Activated naive CD8-positive, alpha-beta T cell (primary cell): ENCODE measurements around the gene PPP1R3F.
A peak's percentile ranks its signal among the peaks of the same experiment; 100 is the strongest.
"Not testable (repeated sequence)": the region's sequence is repeated elsewhere in the genome, so short reads cannot be mapped to it uniquely, and the experiment has no call there.

ENCODE experiments used
- H3K27ac Mint-ChIP-seq: one replicate; pipeline ENCODE4 v1.8.0; 2021; ENCODE audit warnings: mixed read lengths
- H3K27me3 Mint-ChIP-seq: one replicate; pipeline ENCODE4 v1.8.0; 2021; ENCODE audit warnings: mixed read lengths
- H3K36me3 Mint-ChIP-seq: one replicate; pipeline ENCODE4 v1.8.0; 2021; ENCODE audit warnings: mixed read lengths
- H3K4me1 Mint-ChIP-seq: one replicate; pipeline ENCODE4 v1.8.0; 2021; ENCODE audit warnings: low read depth, mixed read lengths
- H3K4me3 Mint-ChIP-seq: one replicate; pipeline ENCODE4 v1.8.0; 2021; ENCODE audit warnings: mild to moderate bottlenecking, mixed read lengths
- H3K9me3 Mint-ChIP-seq: one replicate; pipeline ENCODE4 v1.8.0; 2021; ENCODE audit warnings: low read depth, mixed read lengths

PPP1R3F gene

GRCh38 chrX:49276207-49276606 lies 6.6 kb downstream of the PPP1R3F start:
- H3K4me1 Mint-ChIP-seq = peaks cover 87% of the 10 kb centered on the region
- H3K9me3 Mint-ChIP-seq = no peaks in the 10 kb centered on the region
- H3K36me3 Mint-ChIP-seq = no peaks in the 10 kb centered on the region
- H3K4me3 Mint-ChIP-seq = no peak overlapping the region
- H3K27me3 Mint-ChIP-seq = no peaks in the 10 kb centered on the region
- no peak overlapping the region for H3K27ac Mint-ChIP-seq

GRCh38 chrX:49276671-49277534 lies 7.3 kb downstream of the PPP1R3F start:
- Mint-ChIP-seq H3K36me3 (no peaks in the 10 kb centered on the region), H3K27ac (peak overlapping the region; percentile 95), H3K27me3 (no peaks in the 10 kb centered on the region), H3K4me1 (peaks cover 80% of the 10 kb centered on the region), H3K9me3 (no peaks in the 10 kb centered on the region), H3K4me3 (peak overlapping the region; percentile 72)

- Mint-ChIP-seq H3K9me3 (no peaks in the 10 kb centered on the region), H3K27me3 (no peaks in the 10 kb centered on the region), H3K4me3 (peak overlapping the region; percentile 72), H3K4me1 (peaks cover 81% of the 10 kb centered on the region), H3K36me3 (no peaks in the 10 kb centered on the region), H3K27ac (peak overlapping the region; percentile 95)
These were observed 7.9 kb downstream of the PPP1R3F start for GRCh38 chrX:49277535-49277830.

- no peaks in the 10 kb centered on the region for H3K36me3 Mint-ChIP-seq
- no peaks in the 10 kb centered on the region for H3K27me3 Mint-ChIP-seq
- peaks cover 81% of the 10 kb centered on the region for H3K4me1 Mint-ChIP-seq
- H3K9me3 Mint-ChIP-seq = no peaks in the 10 kb centered on the region
- H3K4me3 Mint-ChIP-seq = peak overlapping the region; percentile 72
- H3K27ac Mint-ChIP-seq = peak overlapping the region; percentile 95
These were observed 8.5 kb downstream of the PPP1R3F start for GRCh38 chrX:49278081-49278480.

- Mint-ChIP-seq H3K4me1 (peaks cover 43% of the 10 kb centered on the region), H3K27me3 (no peaks in the 10 kb centered on the region), H3K36me3 (no peaks in the 10 kb centered on the region), H3K27ac (no peak overlapping the region), H3K4me3 (no peak overlapping the region), H3K9me3 (no peaks in the 10 kb centered on the region)
These were observed 13.0 kb downstream of the PPP1R3F start for GRCh38 chrX:49282647-49283011.

GRCh38 chrX:49284212-49284611 lies 14.6 kb downstream of the PPP1R3F start:
- no peak overlapping the region for H3K4me3 Mint-ChIP-seq
- no peaks in the 10 kb centered on the region for H3K9me3 Mint-ChIP-seq
- H3K4me1 Mint-ChIP-seq = peaks cover 44% of the 10 kb centered on the region
- H3K27ac Mint-ChIP-seq = no peak overlapping the region
- no peaks in the 10 kb centered on the region for H3K36me3 Mint-ChIP-seq
- no peaks in the 10 kb centered on the region for H3K27me3 Mint-ChIP-seq

- Mint-ChIP-seq H3K4me3 (no peak overlapping the region), H3K9me3 (no peaks in the 10 kb centered on the region), H3K4me1 (peaks cover 35% of the 10 kb centered on the region), H3K27ac (no peak overlapping the region), H3K27me3 (no peaks in the 10 kb centered on the region), H3K36me3 (no peaks in the 10 kb centered on the region)
These were observed 16.5 kb downstream of the PPP1R3F start for GRCh38 chrX:49286136-49286535.

GRCh38 chrX:49286581-49286980 lies 17.0 kb downstream of the PPP1R3F start:
- Mint-ChIP-seq H3K27me3 (no peaks in the 10 kb centered on the region), H3K4me3 (no peak overlapping the region)

GRCh38 chrX:49287665-49288064 lies 18.1 kb downstream of the PPP1R3F start:
- Mint-ChIP-seq H3K27me3 (no peaks in the 10 kb centered on the region), H3K9me3 (no peaks in the 10 kb centered on the region), H3K27ac (no peak overlapping the region), H3K36me3 (no peaks in the 10 kb centered on the region), H3K4me1 (peaks cover 35% of the 10 kb centered on the region), H3K4me3 (no peak overlapping the region)

More at GRCh38 chrX:49286581-49286980, 17.0 kb downstream of the PPP1R3F start:
- Mint-ChIP-seq H3K9me3 (no peaks in the 10 kb centered on the region), H3K27ac (no peak overlapping the region), H3K4me1 (peaks cover 34% of the 10 kb centered on the region), H3K36me3 (no peaks in the 10 kb centered on the region)

GRCh38 chrX:49290215-49290614 lies 20.6 kb downstream of the PPP1R3F start:
- peaks cover 38% of the 10 kb centered on the region for H3K4me1 Mint-ChIP-seq
- H3K9me3 Mint-ChIP-seq = no peaks in the 10 kb centered on the region
- H3K27ac Mint-ChIP-seq = no peak overlapping the region
- H3K4me3 Mint-ChIP-seq = no peak overlapping the region
- H3K36me3 Mint-ChIP-seq = no peaks in the 10 kb centered on the region
- no peaks in the 10 kb centered on the region for H3K27me3 Mint-ChIP-seq

GRCh38 chrX:49291615-49292337 lies 22.2 kb downstream of the PPP1R3F start:
- Mint-ChIP-seq H3K9me3 (no peaks in the 10 kb centered on the region), H3K4me1 (peaks cover 38% of the 10 kb centered on the region), H3K4me3 (no peak overlapping the region), H3K27me3 (no peaks in the 10 kb centered on the region), H3K36me3 (no peaks in the 10 kb centered on the region), H3K27ac (peak overlapping the region; percentile 41)

- H3K4me1 Mint-ChIP-seq = peaks cover 32% of the 10 kb centered on the region
- H3K27me3 Mint-ChIP-seq = no peaks in the 10 kb centered on the region
- H3K36me3 Mint-ChIP-seq = no peaks in the 10 kb centered on the region
- no peak overlapping the region for H3K27ac Mint-ChIP-seq
- no peaks in the 10 kb centered on the region for H3K9me3 Mint-ChIP-seq
- H3K4me3 Mint-ChIP-seq = no peak overlapping the region
These were observed 23.1 kb downstream of the PPP1R3F start for GRCh38 chrX:49292400-49293362.

GRCh38 chrX:49299293-49299692 lies 29.7 kb downstream of the PPP1R3F start:
- H3K36me3 Mint-ChIP-seq, H3K4me1 Mint-ChIP-seq, H3K9me3 Mint-ChIP-seq, H3K27ac Mint-ChIP-seq, H3K4me3 Mint-ChIP-seq, H3K27me3 Mint-ChIP-seq: not testable (repeated sequence)

GRCh38 chrX:49300703-49301102 lies 31.1 kb downstream of the PPP1R3F start:
- no peak overlapping the region for H3K4me3 Mint-ChIP-seq
- H3K36me3 Mint-ChIP-seq = no peaks in the 10 kb centered on the region
- H3K27me3 Mint-ChIP-seq = no peaks in the 10 kb centered on the region
- no peak overlapping the region for H3K27ac Mint-ChIP-seq
- no peaks in the 10 kb centered on the region for H3K9me3 Mint-ChIP-seq
- no peaks in the 10 kb centered on the region for H3K4me1 Mint-ChIP-seq

GRCh38 chrX:49303346-49303745 lies 33.8 kb downstream of the PPP1R3F start, which contains the start of gene GAGE10:
TSS of gene GAGE10 (plus strand) at chrX:49303646. CDS start at chrX:49304860, 1,214 bp downstream.
- Mint-ChIP-seq H3K27me3 (no peaks in the 10 kb centered on the region), H3K27ac (no peak within 1 kb of the TSS), H3K9me3 (no peaks in the 10 kb centered on the region), H3K4me1 (no peaks in the 10 kb centered on the region), H3K4me3 (no peak within 1 kb of the TSS), H3K36me3 (no peaks in the 10 kb centered on the region)
